PC-9 (cell line): ENCODE data around the gene MSH2.

Source experiments
- CTCF ChIP-seq: fragments of 200-600 bp; sonication (generic); conservative IDR thresholded peaks from 2 replicates; pipeline ENCODE4 v1.6.1; 2017; ENCODE audit warnings: mixed run types, antibody characterized with exemption, mild to moderate bottlenecking, moderate library complexity
- EZH2 ChIP-seq: fragments of 200-600 bp; sonication (generic); IDR thresholded peaks from 2 replicates; pipeline ENCODE4 v1.8.0; 2017; ENCODE audit warnings: antibody characterized with exemption, low read depth

DNA sequence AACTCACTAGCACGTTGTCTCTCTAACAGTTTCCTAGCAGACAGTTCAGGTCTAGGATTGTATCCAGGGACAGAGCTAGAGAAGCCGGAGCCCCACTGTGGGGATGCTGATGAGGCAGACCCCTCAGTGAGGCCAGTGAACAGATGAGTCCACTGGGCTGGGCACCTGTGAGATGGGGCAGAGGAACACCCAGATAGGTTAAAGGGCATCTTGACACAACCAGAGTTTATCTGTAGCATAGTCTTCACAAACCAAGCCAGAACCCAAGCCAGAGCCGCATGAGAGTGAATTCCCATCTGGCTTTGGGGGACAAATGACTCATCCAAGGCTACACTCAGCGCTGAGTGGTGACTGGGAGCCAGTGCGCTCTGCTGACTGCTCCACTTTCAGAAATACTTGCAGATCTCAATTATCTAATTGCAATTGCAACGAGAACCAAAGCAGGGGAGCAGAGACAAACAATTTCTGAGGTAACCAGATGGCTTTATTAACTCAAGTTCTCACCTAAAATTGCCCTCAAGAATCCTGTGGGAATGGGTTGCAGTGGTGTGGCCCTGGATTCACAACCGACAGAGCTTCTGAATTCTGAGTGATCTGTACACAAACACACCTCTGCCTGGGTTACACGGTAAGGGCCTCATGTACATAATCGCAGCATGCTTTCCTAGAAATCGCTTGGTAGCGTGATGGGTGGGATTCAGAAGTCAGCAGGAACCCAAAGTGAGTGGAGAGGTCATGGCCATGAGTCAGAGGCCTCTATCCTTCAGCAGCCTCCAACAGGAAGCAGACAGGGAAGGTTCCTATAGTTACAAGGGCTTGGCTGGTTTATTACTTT, 48.7 kb upstream of the MSH2 start:
- TF ChIP-seq CTCF (no peak), EZH2 (no peak)
